Activated CD4-positive, alpha-beta T cell treated with anti-CD3 and anti-CD28 coated beads for 1 hour (primary cell): ENCODE results near the gene VEGFD.

Source experiments
- DNase-seq: peaks from one replicate; pipeline ENCODE4 v3.0.0-alpha.2; 2020

VEGFD gene

DNA sequence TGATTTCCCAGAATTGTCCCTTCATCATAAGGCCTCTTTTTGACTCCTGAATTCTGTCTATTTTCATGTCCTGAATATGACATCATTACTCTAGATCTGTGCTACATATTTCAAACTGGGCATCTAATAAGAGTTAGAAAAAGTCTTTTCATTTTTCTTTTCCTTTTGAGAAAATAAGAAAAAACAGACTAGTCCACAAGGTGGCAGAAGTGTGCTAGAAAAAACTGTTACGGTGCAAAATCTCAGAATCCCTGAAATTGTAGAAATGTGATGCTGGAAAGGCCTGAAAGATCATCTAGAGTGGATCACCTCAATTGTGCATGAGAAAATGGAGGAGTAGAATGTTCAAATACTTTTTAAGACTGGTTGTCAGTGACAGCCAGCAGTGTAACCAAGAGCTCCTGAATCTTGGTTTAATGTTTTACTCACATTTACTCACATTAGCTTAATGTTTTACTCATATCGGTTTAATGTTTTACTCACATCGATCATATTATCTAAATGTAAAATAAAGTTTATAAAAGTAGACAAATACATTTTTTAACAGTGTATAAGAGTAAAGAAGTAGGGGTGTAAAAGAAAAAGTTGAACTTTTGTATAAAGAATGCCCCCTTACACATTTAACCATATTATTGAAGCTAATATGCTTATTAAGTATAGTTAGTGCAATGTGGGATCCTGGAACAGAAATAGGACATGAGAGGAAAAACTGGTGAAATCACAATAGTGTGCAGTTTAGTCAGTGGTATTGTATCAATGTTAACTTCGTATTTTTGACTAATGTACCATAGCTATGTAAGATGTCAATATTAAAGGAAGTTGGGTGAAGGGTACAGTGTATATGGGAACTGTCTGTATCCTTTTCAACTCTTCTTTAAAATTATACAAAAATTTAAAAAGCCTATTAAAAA is 84.0 kb downstream of the VEGFD start:
- DNase-seq, result no peak

DNA sequence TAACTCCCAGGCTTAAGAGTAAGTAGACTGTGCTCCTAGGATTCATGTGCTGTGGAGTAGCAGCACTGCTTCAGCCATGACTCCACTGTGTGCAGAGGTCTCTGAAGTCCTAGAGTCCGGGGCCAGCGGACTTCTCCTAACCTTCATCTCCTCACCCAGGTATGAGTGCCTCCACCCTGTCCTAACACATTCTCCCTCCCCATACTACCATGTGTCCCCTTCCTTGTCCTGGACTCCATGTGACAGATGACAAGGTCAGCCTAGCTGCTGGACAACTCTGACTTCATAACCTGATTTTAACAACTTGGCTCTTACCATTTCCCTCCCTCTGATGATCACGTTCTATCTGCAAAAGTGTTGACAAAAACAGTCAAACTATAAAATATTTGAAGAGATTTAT is 85.4 kb downstream of the VEGFD start:
- DNase-seq, result no peak

DNA sequence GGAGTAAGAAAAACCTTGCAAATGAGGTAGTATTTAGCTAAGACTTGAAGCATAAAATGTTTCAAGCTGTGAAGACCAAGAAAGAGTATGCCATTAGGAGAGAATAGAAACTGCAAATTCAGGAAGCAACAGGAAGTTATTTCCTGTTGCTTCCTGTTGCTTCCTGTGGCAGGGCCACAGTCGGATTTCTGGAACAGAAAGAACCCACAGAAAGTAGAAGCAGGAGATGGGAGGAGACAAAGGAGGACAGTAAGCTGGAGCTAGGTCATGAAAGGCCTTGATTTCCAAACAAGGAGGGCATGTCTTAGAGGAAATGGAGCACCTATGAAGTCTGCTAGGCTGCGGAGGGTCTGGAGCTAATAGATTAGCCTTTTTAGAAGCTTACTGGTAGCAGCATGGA is 86.0 kb downstream of the VEGFD start:
- no peak for DNase-seq
